Activated naive CD8-positive, alpha-beta T cell treated with anti-CD3 and anti-CD28 coated beads, Interleukin-2, amount 10 ng/mL, durations not matched to agents 7 days and 5 days (primary cell): ENCODE results near the gene CAMKK1. TPM values are rescaled to one million over a fixed set of nuclear protein-coding genes. Genes with fewer than 3 reads are reported as not detected.
A peak's percentile ranks its signal among the peaks of the same experiment; 100 is the strongest.

Source experiments
- ATAC-seq: fragments of 150-1000 bp; cut with Tn5 transposase; one replicate; pipeline ENCODE4 v1.10.0; 2021; ENCODE audit warnings: low read depth, moderate library complexity
- POLR2A ChIA-PET: fragments of 350-600 bp; sonication (Branson Sonifier 250); formaldehyde crosslinking; loops from one replicate; lab custom pipeline; 2021; ENCODE audit warnings: antibody characterized with exemption; lab: Charles Lee
- DNase-seq: peaks from one replicate; pipeline ENCODE4 v3.0.0; 2021
- H3K27ac Mint-ChIP-seq: one replicate; pipeline ENCODE4 v1.8.0; 2022; ENCODE audit warnings: mild to moderate bottlenecking, mixed read lengths
- H3K27me3 Mint-ChIP-seq: one replicate; pipeline ENCODE4 v1.8.0; 2022; ENCODE audit warnings: mild to moderate bottlenecking, moderate library complexity, mixed read lengths
- H3K36me3 Mint-ChIP-seq: one replicate; pipeline ENCODE4 v1.8.0; 2021; ENCODE audit warnings: mild to moderate bottlenecking, mixed read lengths
- H3K4me1 Mint-ChIP-seq: one replicate; pipeline ENCODE4 v1.8.0; 2021; ENCODE audit warnings: mixed read lengths
- H3K4me3 Mint-ChIP-seq: one replicate; pipeline ENCODE4 v1.8.0; 2022; ENCODE audit warnings: mild to moderate bottlenecking, moderate library complexity, mixed read lengths
- H3K9me3 Mint-ChIP-seq: one replicate; pipeline ENCODE4 v1.8.0; 2021; ENCODE audit warnings: mixed read lengths
- total RNA-seq, 2 experiments: library from RNA; stranded (reverse); gene quantifications; one replicate each; pipeline ENCODE4 v1.2.3, GENCODE V29; 2021

CAMKK1 gene
- total RNA-seq, 2 experiments from 2014 or later, result 4.5 to 4.7 TPM

- no peak overlapping the region for H3K27ac Mint-ChIP-seq
- peaks cover 2% of the 10 kb centered on the region for H3K36me3 Mint-ChIP-seq
- POLR2A ChIA-PET, result no interaction called here
- H3K4me1 Mint-ChIP-seq, result peaks cover 2% of the 10 kb centered on the region
- H3K4me3 Mint-ChIP-seq, result no peak overlapping the region
- DNase-seq, result no peak
- H3K9me3 Mint-ChIP-seq, result no peaks in the 10 kb centered on the region
- H3K27me3 Mint-ChIP-seq, result no peaks in the 10 kb centered on the region
- no peak for ATAC-seq
These were observed 13.7 kb downstream of the CAMKK1 start for GRCh38 chr17:3879186-3879585.

GRCh38 chr17:3877220-3877619 is 15.6 kb downstream of the CAMKK1 start:
- no peaks in the 10 kb centered on the region for H3K9me3 Mint-ChIP-seq

GRCh38 chr17:3875317-3875716 is 17.5 kb downstream of the CAMKK1 start:
- Mint-ChIP-seq H3K27me3 (no peaks in the 10 kb centered on the region), H3K27ac (no peak overlapping the region), H3K9me3 (no peaks in the 10 kb centered on the region), H3K4me3 (no peak overlapping the region), H3K4me1 (peaks cover 4% of the 10 kb centered on the region), H3K36me3 (peaks cover 6% of the 10 kb centered on the region)
- DNase-seq (no peak), ATAC-seq (no peak)
- POLR2A ChIA-PET, result no interaction called here

More at GRCh38 chr17:3877220-3877619, 15.6 kb downstream of the CAMKK1 start:
- Mint-ChIP-seq H3K36me3 (peaks cover 5% of the 10 kb centered on the region), H3K27ac (no peak overlapping the region), H3K4me3 (no peak overlapping the region), H3K4me1 (no peaks in the 10 kb centered on the region), H3K27me3 (no peaks in the 10 kb centered on the region)
- DNase-seq, result no peak
- ATAC-seq, result no peak
- POLR2A ChIA-PET, result no interaction called here

GRCh38 chr17:3873862-3874261 is 19.0 kb downstream of the CAMKK1 start:
- H3K36me3 Mint-ChIP-seq, result peaks cover 6% of the 10 kb centered on the region
- H3K27ac Mint-ChIP-seq, result no peak overlapping the region
- H3K9me3 Mint-ChIP-seq, result no peaks in the 10 kb centered on the region
- H3K4me1 Mint-ChIP-seq, result peaks cover 4% of the 10 kb centered on the region
- no peak overlapping the region for H3K4me3 Mint-ChIP-seq
- DNase-seq, result no peak
- ATAC-seq, result no peak
- no peaks in the 10 kb centered on the region for H3K27me3 Mint-ChIP-seq
- POLR2A ChIA-PET, result no interaction called here

- no peak for DNase-seq
- Mint-ChIP-seq H3K9me3 (no peaks in the 10 kb centered on the region), H3K27ac (peak overlapping the region; percentile 75), H3K36me3 (peaks cover 6% of the 10 kb centered on the region), H3K4me1 (peaks cover 4% of the 10 kb centered on the region), H3K4me3 (peak overlapping the region; percentile 22), H3K27me3 (no peaks in the 10 kb centered on the region)
- peak; percentile 52 for ATAC-seq
- POLR2A ChIA-PET, result no interaction called here
These were observed 22.0 kb downstream of the CAMKK1 start for GRCh38 chr17:3870871-3871306.

- no peak overlapping the region for H3K4me3 Mint-ChIP-seq
- no peaks in the 10 kb centered on the region for H3K27me3 Mint-ChIP-seq
- H3K4me1 Mint-ChIP-seq, result peaks cover 4% of the 10 kb centered on the region
- no peaks in the 10 kb centered on the region for H3K9me3 Mint-ChIP-seq
- H3K36me3 Mint-ChIP-seq, result peaks cover 1% of the 10 kb centered on the region
- no peak for DNase-seq
- ATAC-seq, result no peak
- POLR2A ChIA-PET, result no interaction called here
- no peak overlapping the region for H3K27ac Mint-ChIP-seq
These were observed 25.2 kb downstream of the CAMKK1 start for GRCh38 chr17:3867606-3868005.

- Mint-ChIP-seq H3K27me3 (no peaks in the 10 kb centered on the region), H3K36me3 (peaks cover 1% of the 10 kb centered on the region), H3K4me1 (peaks cover 4% of the 10 kb centered on the region), H3K27ac (peak overlapping the region; percentile 18), H3K4me3 (no peak overlapping the region), H3K9me3 (no peaks in the 10 kb centered on the region)
- DNase-seq (no peak), ATAC-seq (no peak)
- POLR2A ChIA-PET, result no interaction called here
These were observed 25.7 kb downstream of the CAMKK1 start for GRCh38 chr17:3867106-3867505.

- H3K4me3 Mint-ChIP-seq, result no peak overlapping the region
- no peaks in the 10 kb centered on the region for H3K27me3 Mint-ChIP-seq
- H3K36me3 Mint-ChIP-seq, result peaks cover 1% of the 10 kb centered on the region
- DNase-seq, result no peak
- peaks cover 4% of the 10 kb centered on the region for H3K4me1 Mint-ChIP-seq
- H3K27ac Mint-ChIP-seq, result no peak overlapping the region
- H3K9me3 Mint-ChIP-seq, result no peaks in the 10 kb centered on the region
- ATAC-seq, result no peak
- POLR2A ChIA-PET, result interaction anchor here (0.6 kb wide), 1 partner anchor 46 kb away, joined by 3 read pairs; no protein-coding TSS in a partner anchor
These were observed 26.6 kb downstream of the CAMKK1 start for GRCh38 chr17:3866276-3866675.

- Mint-ChIP-seq H3K9me3 (no peaks in the 10 kb centered on the region), H3K36me3 (no peaks in the 10 kb centered on the region), H3K4me1 (no peaks in the 10 kb centered on the region), H3K27me3 (no peaks in the 10 kb centered on the region), H3K27ac (no peak overlapping the region), H3K4me3 (no peak overlapping the region)
- DNase-seq (no peak), ATAC-seq (no peak)
- POLR2A ChIA-PET, result no interaction called here
These were observed 27.7 kb downstream of the CAMKK1 start for GRCh38 chr17:3865176-3865575.

- Mint-ChIP-seq H3K4me3 (no peak overlapping the region), H3K27ac (no peak overlapping the region), H3K4me1 (no peaks in the 10 kb centered on the region), H3K9me3 (no peaks in the 10 kb centered on the region), H3K27me3 (no peaks in the 10 kb centered on the region), H3K36me3 (no peaks in the 10 kb centered on the region)
- DNase-seq, result no peak
- POLR2A ChIA-PET, result no interaction called here
- no peak for ATAC-seq
These were observed 28.3 kb downstream of the CAMKK1 start for GRCh38 chr17:3864534-3864933.

- ATAC-seq, result no peak
- no peaks in the 10 kb centered on the region for H3K27me3 Mint-ChIP-seq
- no peaks in the 10 kb centered on the region for H3K4me1 Mint-ChIP-seq
- no peaks in the 10 kb centered on the region for H3K36me3 Mint-ChIP-seq
- no peak overlapping the region for H3K27ac Mint-ChIP-seq
- DNase-seq, result no peak
- no peaks in the 10 kb centered on the region for H3K9me3 Mint-ChIP-seq
- H3K4me3 Mint-ChIP-seq, result no peak overlapping the region
- POLR2A ChIA-PET, result interaction anchor here (1.2 kb wide), 1 partner anchor 16 kb away, joined by 3 read pairs; the partner anchor contains the start of gene NCBP3
These were observed 30.8 kb downstream of the CAMKK1 start for GRCh38 chr17:3861761-3862681.

GRCh38 chr17:3860939-3861700 is 31.7 kb downstream of the CAMKK1 start:
- DNase-seq, result no peak
- POLR2A ChIA-PET, result interaction anchor here (1.2 kb wide), 1 partner anchor 15 kb away, joined by 3 read pairs; the partner anchor contains the start of gene NCBP3
- H3K9me3 Mint-ChIP-seq, result no peaks in the 10 kb centered on the region
- no peaks in the 10 kb centered on the region for H3K27me3 Mint-ChIP-seq
- no peaks in the 10 kb centered on the region for H3K4me1 Mint-ChIP-seq
- H3K27ac Mint-ChIP-seq, result no peak overlapping the region
- no peak overlapping the region for H3K4me3 Mint-ChIP-seq
- ATAC-seq, result no peak
- no peaks in the 10 kb centered on the region for H3K36me3 Mint-ChIP-seq

GRCh38 chr17:3859940-3860339 is 32.9 kb downstream of the CAMKK1 start:
- POLR2A ChIA-PET, result no interaction called here

More at GRCh38 chr17:3859940-3860339, 32.9 kb downstream of the CAMKK1 start:
- Mint-ChIP-seq H3K36me3 (no peaks in the 10 kb centered on the region), H3K27me3 (no peaks in the 10 kb centered on the region), H3K27ac (no peak overlapping the region), H3K4me3 (no peak overlapping the region), H3K4me1 (no peaks in the 10 kb centered on the region), H3K9me3 (no peaks in the 10 kb centered on the region)
- ATAC-seq (no peak), DNase-seq (no peak)
